H9 (cell line): ENCODE measurements around the gene GALNT2. TPM values are rescaled to one million over a fixed set of nuclear protein-coding genes. Genes with fewer than 3 reads are reported as not detected.

Experiments
- DNase-seq: peaks from one replicate; pipeline ENCODE4 v3.0.0-alpha.2; 2017
- H2AFZ ChIP-seq: one replicate; pipeline ENCODE4 v1.6.1; 2013; ENCODE audit warnings: mild to moderate bottlenecking, low read length, control low read depth, moderate library complexity
- H2AK5ac ChIP-seq: 2 replicates; pipeline ENCODE4 v1.6.1; 2013; ENCODE audit warnings: low read length, control low read depth, mixed read lengths; ENCODE audit not compliant: insufficient read length
- H2BK120ac ChIP-seq: one replicate; pipeline ENCODE4 v1.6.1; 2013; ENCODE audit warnings: low read depth, mild to moderate bottlenecking, low read length, control low read depth, inconsistent platforms; ENCODE audit not compliant: poor library complexity, severe bottlenecking
- H2BK12ac ChIP-seq: 2 replicates; pipeline ENCODE4 v1.6.1; 2013; ENCODE audit warnings: low read length, control low read depth, mixed read lengths, low read depth; ENCODE audit not compliant: insufficient read length
- H2BK15ac ChIP-seq: 2 replicates; pipeline ENCODE4 v1.6.1; 2013; ENCODE audit warnings: low read depth, low read length, control low read depth
- H2BK20ac ChIP-seq: one replicate; pipeline ENCODE4 v1.6.1; 2013; ENCODE audit warnings: low read depth, mild to moderate bottlenecking, low read length, control low read depth, inconsistent platforms; ENCODE audit not compliant: poor library complexity, severe bottlenecking
- H2BK5ac ChIP-seq: 2 replicates; pipeline ENCODE4 v1.6.1; 2013; ENCODE audit warnings: low read length, control low read depth, mixed read lengths; ENCODE audit not compliant: insufficient read length
- H3K14ac ChIP-seq: 2 replicates; pipeline ENCODE4 v1.6.1; 2013; ENCODE audit warnings: low read length, control low read depth; ENCODE audit not compliant: insufficient read depth
- H3K18ac ChIP-seq: 2 replicates; pipeline ENCODE4 v1.6.1; 2013; ENCODE audit warnings: low read depth, mild to moderate bottlenecking, mixed read lengths, low read length, control low read depth; ENCODE audit not compliant: insufficient read length
- H3K23ac ChIP-seq: 2 replicates; pipeline ENCODE4 v1.6.1; 2013; ENCODE audit warnings: low read length, control low read depth, mixed read lengths, low read depth; ENCODE audit not compliant: insufficient read length
- H3K23me2 ChIP-seq: 2 replicates; pipeline ENCODE4 v1.6.1; 2013; ENCODE audit warnings: low read depth, mild to moderate bottlenecking, mixed read lengths, low read length, control low read depth; ENCODE audit not compliant: insufficient read length, poor library complexity, severe bottlenecking
- H3K27ac ChIP-seq: 2 replicates; pipeline ENCODE4 v1.5.1; 2013; ENCODE audit warnings: low read length, control low read depth, mixed read lengths, low read depth; ENCODE audit not compliant: insufficient read length
- H3K27me3 ChIP-seq: 2 replicates; pipeline ENCODE4 v1.6.1; 2013; ENCODE audit warnings: low read length, control low read depth, inconsistent platforms; ENCODE audit not compliant: insufficient read depth
- H3K4ac ChIP-seq: 2 replicates; pipeline ENCODE4 v1.6.1; 2013; ENCODE audit warnings: low read depth, mild to moderate bottlenecking, control low read depth, inconsistent platforms, low read length, moderate library complexity
- H3K4me1 ChIP-seq: 2 replicates; pipeline ENCODE4 v1.6.1; 2013; ENCODE audit warnings: low read length, control low read depth, inconsistent platforms; ENCODE audit not compliant: insufficient read depth
- H3K4me2 ChIP-seq: 2 replicates; pipeline ENCODE4 v1.6.1; 2013; ENCODE audit warnings: low read length, control low read depth, mixed read lengths; ENCODE audit not compliant: insufficient read length, insufficient read depth
- H3K56ac ChIP-seq: 2 replicates; pipeline ENCODE4 v1.6.1; 2013; ENCODE audit warnings: low read depth, mild to moderate bottlenecking, mixed read lengths, low read length, control low read depth; ENCODE audit not compliant: insufficient read length
- H3K79me1 ChIP-seq: 2 replicates; pipeline ENCODE4 v1.6.1; 2013; ENCODE audit warnings: low read depth, mild to moderate bottlenecking, moderate library complexity, low read length, control low read depth, inconsistent platforms; ENCODE audit not compliant: insufficient read depth, poor library complexity, severe bottlenecking
- H3K79me2 ChIP-seq: 2 replicates; pipeline ENCODE4 v1.6.1; 2013; ENCODE audit warnings: low read length, control low read depth, inconsistent platforms; ENCODE audit not compliant: insufficient read depth
- H3K9ac ChIP-seq: 2 replicates; pipeline ENCODE4 v1.6.1; 2013; ENCODE audit warnings: low read length, control low read depth, mixed read lengths; ENCODE audit not compliant: insufficient read length; ENCODE audit errors: extremely low read depth
- H3K9me3 ChIP-seq: one replicate; pipeline ENCODE4 v1.6.1; 2013; ENCODE audit warnings: low read depth, low read length, inconsistent platforms; ENCODE audit not compliant: control insufficient read depth
- H3T11ph ChIP-seq: one replicate; pipeline ENCODE4 v1.6.1; 2013; ENCODE audit warnings: mild to moderate bottlenecking, low read length, control low read depth, inconsistent platforms
- H4K20me1 ChIP-seq: one replicate; pipeline ENCODE4 v1.6.1; 2013; ENCODE audit not compliant: control insufficient read depth, insufficient read length, insufficient read depth
- H4K5ac ChIP-seq: 2 replicates; pipeline ENCODE4 v1.6.1; 2013; ENCODE audit warnings: low read depth, mild to moderate bottlenecking, mixed read lengths, low read length, control low read depth; ENCODE audit not compliant: insufficient read length
- H4K8ac ChIP-seq: replicated peaks from 2 replicates; pipeline ENCODE4 v1.6.1; 2013; ENCODE audit warnings: low read length, control low read depth, mixed read lengths, low read depth; ENCODE audit not compliant: insufficient read length
- H4K91ac ChIP-seq: 2 replicates; pipeline ENCODE4 v1.6.1; 2013; ENCODE audit warnings: low read depth, mild to moderate bottlenecking, moderate library complexity, mixed read lengths, low read length, control low read depth; ENCODE audit not compliant: insufficient read length
- H3K27ac Mint-ChIP-seq, 3 experiments: 2 replicates in 2 of 3; 3 replicates in 1 of 3; pipeline ENCODE4 v1.8.0; 2020 to 2021; ENCODE audit warnings: mixed read lengths in 3 of 3, mild to moderate bottlenecking in 1 of 3, moderate library complexity in 1 of 3
- H3K27me3 Mint-ChIP-seq: 2 replicates; pipeline ENCODE4 v1.8.0; 2021; ENCODE audit warnings: low read depth, mild to moderate bottlenecking, moderate library complexity, mixed read lengths
- H3K36me3 Mint-ChIP-seq, 3 experiments: 2 replicates in 2 of 3; 3 replicates in 1 of 3; pipeline ENCODE4 v1.8.0; 2020 to 2021; ENCODE audit warnings: low read depth in 3 of 3, mixed read lengths in 3 of 3; ENCODE audit not compliant: insufficient read depth in 1 of 3
- H3K4me1 Mint-ChIP-seq, 2 experiments: 2 replicates each; pipeline ENCODE4 v1.8.0; 2020; ENCODE audit warnings: mixed read lengths in 2 of 2
- H3K4me3 Mint-ChIP-seq, 2 experiments: 2 replicates in 1 of 2; 3 replicates in 1 of 2; pipeline ENCODE4 v1.8.0; 2020 to 2021; ENCODE audit warnings: mild to moderate bottlenecking in 2 of 2, mixed read lengths in 2 of 2, moderate library complexity in 1 of 2
- H3K9me3 Mint-ChIP-seq, 2 experiments: 2 replicates in 1 of 2; 3 replicates in 1 of 2; pipeline ENCODE4 v1.8.0; 2020; ENCODE audit warnings: mild to moderate bottlenecking in 2 of 2, mixed read lengths in 2 of 2, moderate library complexity in 1 of 2
- WGBS: extraction: QIAGEN DNeasy Blood & Tissue Kit; methylation state at CpG from one replicate; pipeline ENCODE4 v1.1.7; 2013; ENCODE audit warnings: missing lambda C conversion rate, low lambda C conversion rate, mixed read lengths; ENCODE audit not compliant: insufficient read length; ENCODE audit errors: extremely low coverage; 5-methylcytosine and 5-hydroxymethylcytosine counted together
- total RNA-seq: library from RNA; stranded (reverse); gene quantifications from 2 replicates; pipeline ENCODE4 v1.2.1, GENCODE V29; 2021
- TF ChIP-seq, protein P1 (sequence below): fragments of 200-600 bp; sonication (generic); conservative IDR thresholded peaks from 3 replicates; pipeline ENCODE4 v1.8.0; 2021; ENCODE audit warnings: antibody characterized with exemption, mild to moderate bottlenecking

Gene GALNT2
- total RNA-seq, 1 experiment from 2014 or later: 57.6 TPM

DNA sequence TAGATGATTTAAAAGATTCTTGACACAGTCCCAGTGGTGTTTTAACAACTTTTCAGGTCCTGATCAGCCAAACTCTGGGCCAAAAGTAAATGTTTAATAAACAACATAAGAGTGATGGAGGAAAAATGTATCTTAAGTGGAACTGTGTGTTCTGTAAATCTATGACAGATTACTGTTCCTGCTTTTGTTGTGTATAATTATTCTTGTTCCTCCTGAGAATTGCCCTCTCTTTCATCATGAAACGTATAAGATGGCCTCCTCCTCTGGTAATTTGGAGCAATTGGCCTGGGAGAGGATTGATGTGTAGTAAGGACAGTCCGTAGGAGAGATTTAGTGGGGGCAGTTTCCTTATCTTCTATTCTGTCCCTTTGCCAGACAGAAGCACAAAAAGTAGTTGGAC lies 34.5 kb downstream of the GALNT2 start:
- H3T11ph ChIP-seq: no peak overlapping the region

More for the DNA sequence above, 34.5 kb downstream of the GALNT2 start:
- H4K20me1 ChIP-seq: no peaks in the 10 kb centered on the region
- H2BK12ac ChIP-seq: no peak overlapping the region
- Mint-ChIP-seq H3K27me3 (no peaks in the 10 kb centered on the region; the same call in none of the 2 replicates), H3K27ac (peak overlapping the region; percentile 59 to 96 (median 78); a peak in 6 of 7 replicates), H3K9me3 (no peaks in the 10 kb centered on the region), H3K4me3 (no peak overlapping the region; a peak in 2 of 5 replicates), H3K36me3 (peaks cover 0 to 4% (median 2%) of the 10 kb centered on the region in 3 experiments; a peak in 4 of 7 replicates), H3K4me1 (peaks cover 53 to 54% of the 10 kb centered on the region in 2 experiments)
- H3K79me1 ChIP-seq: no peaks in the 10 kb centered on the region
- DNase-seq: no peak
- H4K8ac ChIP-seq: no peak overlapping the region
- no peak overlapping the region for H2BK5ac ChIP-seq
- no peak overlapping the region for H3K18ac ChIP-seq
- H2AFZ ChIP-seq: no peak overlapping the region
- no peak overlapping the region for H3K9ac ChIP-seq
- no CpG with 5 or more reads among the region's 2 CpGs for WGBS
- no peak overlapping the region for H4K5ac ChIP-seq
- H3K4me2 ChIP-seq: no peak overlapping the region
- no peak overlapping the region for H3K56ac ChIP-seq
- H3K23ac ChIP-seq: no peak overlapping the region
- no peak overlapping the region for H2AK5ac ChIP-seq
- H3K23me2 ChIP-seq: no peaks in the 10 kb centered on the region
- H3K9me3 ChIP-seq: no peaks in the 10 kb centered on the region
- peaks cover 24% of the 10 kb centered on the region for H3K4me1 ChIP-seq
- H2BK20ac ChIP-seq: no peak overlapping the region
- peaks cover 12% of the 10 kb centered on the region; the same call in 1 of the 2 replicates for H3K79me2 ChIP-seq
- H3K14ac ChIP-seq: no peak overlapping the region
- H3K4ac ChIP-seq: no peak overlapping the region
- no peak overlapping the region for H2BK120ac ChIP-seq
- no peak overlapping the region for H2BK15ac ChIP-seq
- H4K91ac ChIP-seq: no peak overlapping the region
- H3K27ac ChIP-seq: no peak overlapping the region
- TF ChIP-seq, protein P1, sequence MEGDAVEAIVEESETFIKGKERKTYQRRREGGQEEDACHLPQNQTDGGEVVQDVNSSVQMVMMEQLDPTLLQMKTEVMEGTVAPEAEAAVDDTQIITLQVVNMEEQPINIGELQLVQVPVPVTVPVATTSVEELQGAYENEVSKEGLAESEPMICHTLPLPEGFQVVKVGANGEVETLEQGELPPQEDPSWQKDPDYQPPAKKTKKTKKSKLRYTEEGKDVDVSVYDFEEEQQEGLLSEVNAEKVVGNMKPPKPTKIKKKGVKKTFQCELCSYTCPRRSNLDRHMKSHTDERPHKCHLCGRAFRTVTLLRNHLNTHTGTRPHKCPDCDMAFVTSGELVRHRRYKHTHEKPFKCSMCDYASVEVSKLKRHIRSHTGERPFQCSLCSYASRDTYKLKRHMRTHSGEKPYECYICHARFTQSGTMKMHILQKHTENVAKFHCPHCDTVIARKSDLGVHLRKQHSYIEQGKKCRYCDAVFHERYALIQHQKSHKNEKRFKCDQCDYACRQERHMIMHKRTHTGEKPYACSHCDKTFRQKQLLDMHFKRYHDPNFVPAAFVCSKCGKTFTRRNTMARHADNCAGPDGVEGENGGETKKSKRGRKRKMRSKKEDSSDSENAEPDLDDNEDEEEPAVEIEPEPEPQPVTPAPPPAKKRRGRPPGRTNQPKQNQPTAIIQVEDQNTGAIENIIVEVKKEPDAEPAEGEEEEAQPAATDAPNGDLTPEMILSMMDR: no peak
- no peaks in the 10 kb centered on the region for H3K27me3 ChIP-seq
